Neural cell (in vitro differentiated cells): ENCODE data around the gene ZNF444. TPM values are rescaled to one million over a fixed set of nuclear protein-coding genes. Genes with fewer than 3 reads are reported as not detected.

Experiments used
- H2AFZ ChIP-seq: fragments of 200-600, 300-800 bp; sonication (generic), shearing (Covaris generic); 2 replicates; pipeline ENCODE4 v1.6.0; 2014; ENCODE audit warnings: low read depth, mild to moderate bottlenecking, antibody characterized with exemption, low read length, moderate library complexity
- H3F3A ChIP-seq: fragments of 200-600 bp; shearing (Covaris generic); 2 replicates; pipeline ENCODE4 v1.6.1; 2016; ENCODE audit warnings: mild to moderate bottlenecking, moderate library complexity, mixed read lengths, antibody characterized with exemption, low read length; ENCODE audit not compliant: insufficient read depth, poor library complexity, severe bottlenecking
- H3K27ac ChIP-seq: fragments of 200-600, 300-800 bp; sonication (generic), shearing (Covaris generic); 2 replicates; pipeline ENCODE4 v1.5.1; 2014; ENCODE audit warnings: mild to moderate bottlenecking, low read length, moderate library complexity
- H3K27me3 ChIP-seq: fragments of 300-800, 200-600 bp; sonication (generic), shearing (Covaris generic); 2 replicates; pipeline ENCODE4 v1.6.0; 2014; ENCODE audit warnings: mild to moderate bottlenecking, low read depth, low read length, moderate library complexity; ENCODE audit not compliant: insufficient read depth
- H3K36me3 ChIP-seq: fragments of 300-800, 200-600 bp; sonication (generic), shearing (Covaris generic); 2 replicates; pipeline ENCODE4 v1.5.1; 2014; ENCODE audit warnings: mild to moderate bottlenecking, antibody characterized with exemption, low read length, moderate library complexity; ENCODE audit not compliant: insufficient read depth
- H3K4me2 ChIP-seq: fragments of 300-800, 200-600 bp; sonication (generic), shearing (Covaris generic); 2 replicates; pipeline ENCODE4 v1.6.0; 2014; ENCODE audit warnings: mild to moderate bottlenecking, low read length
- H3K4me3 ChIP-seq: fragments of 300-800, 200-600 bp; sonication (generic), shearing (Covaris generic); 2 replicates; pipeline ENCODE4 v1.5.1; 2014; ENCODE audit warnings: mild to moderate bottlenecking, low read length, moderate library complexity
- H3K79me2 ChIP-seq: fragments of 200-600 bp; shearing (Covaris generic); replicated peaks from 2 replicates; pipeline ENCODE4 v1.6.0; 2014; ENCODE audit warnings: mild to moderate bottlenecking, low read length, moderate library complexity; ENCODE audit not compliant: insufficient read depth
- H3K9ac ChIP-seq: fragments of 300-800, 200-600 bp; sonication (generic), shearing (Covaris generic); 2 replicates; pipeline ENCODE4 v1.6.1; 2016; ENCODE audit warnings: mild to moderate bottlenecking, low read length, mixed read lengths
- H3K9me2 ChIP-seq: fragments of 200-600 bp; shearing (Covaris generic); 2 replicates; pipeline ENCODE4 v1.6.1; 2016; ENCODE audit warnings: mild to moderate bottlenecking, low read length, mixed read lengths; ENCODE audit not compliant: insufficient read depth
- H3K9me3 ChIP-seq: fragments of 200-600, 300-800 bp; sonication (generic), shearing (Covaris generic); 2 replicates; pipeline ENCODE4 v1.6.1; 2016; ENCODE audit warnings: mild to moderate bottlenecking, mixed run types, low read length, moderate library complexity, mixed read lengths
- H4K20me1 ChIP-seq: fragments of 200-600 bp; shearing (Covaris generic); 2 replicates; pipeline ENCODE4 v1.6.1; 2016; ENCODE audit warnings: mild to moderate bottlenecking, mixed run types; ENCODE audit not compliant: insufficient read depth
- EP300 ChIP-seq: fragments of 450-650 bp; conservative IDR thresholded peaks from 2 replicates; pipeline ENCODE4 v1.6.1; 2014; ENCODE audit warnings: antibody characterized with exemption, mild to moderate bottlenecking, moderate library complexity; ENCODE audit not compliant: poor library complexity, severe bottlenecking
- EZH2 ChIP-seq: fragments of 200-600, 300-800 bp; shearing (Covaris generic), sonication (generic); IDR thresholded peaks from 2 replicates; pipeline ENCODE4 v1.6.1; 2014; ENCODE audit warnings: antibody characterized with exemption, low read length, borderline replicate concordance, mild to moderate bottlenecking; ENCODE audit not compliant: insufficient read depth, poor library complexity, severe bottlenecking
- RAD21 ChIP-seq: fragments of 450-650 bp; conservative IDR thresholded peaks from 2 replicates; pipeline ENCODE4 v1.6.1; 2014; ENCODE audit warnings: antibody characterized with exemption, mild to moderate bottlenecking, moderate library complexity
- SMC3 ChIP-seq: fragments of 450-650 bp; conservative IDR thresholded peaks from 2 replicates; pipeline ENCODE4 v1.6.1; 2014; ENCODE audit warnings: antibody characterized with exemption, mild to moderate bottlenecking, moderate library complexity; ENCODE audit not compliant: poor library complexity
- TAF1 ChIP-seq: IDR thresholded peaks from 2 replicates; pipeline ENCODE4 v1.6.1; 2012; ENCODE audit warnings: low read depth
- polyA plus RNA-seq: library from polyadenylated mRNA; depleted of rRNA; stranded (reverse); fragments of >200 nt; gene quantifications from 2 replicates; pipeline ENCODE4 v1.2.3, GENCODE V29; 2014
- TF ChIP-seq, protein P1 (sequence below): fragments of 450-650 bp; IDR thresholded peaks from 2 replicates; pipeline ENCODE4 v1.5.1; 2014; ENCODE audit warnings: antibody characterized with exemption, mild to moderate bottlenecking, moderate library complexity; ENCODE audit not compliant: poor library complexity, severe bottlenecking
- TF ChIP-seq, protein P2 (sequence below): IDR thresholded peaks from 2 replicates; pipeline ENCODE4 v1.6.1; 2012; ENCODE audit warnings: borderline replicate concordance

ZNF444 gene
- polyA plus RNA-seq, 1 donor from 2014 or later: 45.6 TPM

DNA sequence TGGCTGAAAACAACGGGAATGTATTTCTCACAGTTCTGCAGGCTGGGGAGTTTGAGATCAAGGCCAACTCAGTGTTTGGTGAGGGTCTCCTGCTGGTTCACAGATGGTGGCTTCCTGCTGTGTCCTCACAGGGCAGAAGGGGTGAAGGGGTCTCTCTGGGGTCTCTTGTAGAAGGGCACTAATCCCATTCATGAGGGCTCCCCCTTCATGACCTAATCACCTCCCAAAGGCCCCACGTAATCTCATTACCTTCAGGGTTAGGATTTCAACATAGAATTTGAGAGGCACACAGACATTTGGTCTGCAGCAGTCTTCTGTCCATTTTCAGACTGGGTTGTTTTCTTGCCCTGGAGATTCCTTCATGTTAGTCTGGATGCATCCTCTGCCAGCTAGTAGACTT lies 11.6 kb downstream of the ZNF444 start:
- no peak overlapping the region for H3K27ac ChIP-seq
- no peak overlapping the region for H3K9ac ChIP-seq

DNA sequence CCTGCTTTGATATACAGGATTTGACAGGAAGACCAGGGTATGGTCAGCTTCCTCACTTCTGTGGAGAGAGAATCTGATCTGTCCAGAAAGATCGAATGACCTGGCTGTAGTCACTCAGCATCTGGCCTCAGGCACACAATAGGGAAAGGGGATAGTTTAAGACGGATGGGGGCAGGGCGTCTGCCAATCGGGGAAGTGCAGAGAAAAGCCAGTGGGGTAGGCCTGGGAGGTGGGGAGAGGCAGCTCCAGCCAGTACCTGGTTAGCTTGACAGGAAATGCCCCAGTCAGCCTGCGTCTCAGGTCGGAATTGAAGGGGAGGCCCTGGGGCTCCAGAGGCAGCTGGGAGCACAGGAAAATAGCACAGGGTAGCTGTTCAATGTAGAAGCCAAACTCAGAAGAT lies 12.4 kb downstream of the ZNF444 start:
- TF ChIP-seq TAF1: no peak
- no peak for TF ChIP-seq RAD21
- TF ChIP-seq, protein P1, sequence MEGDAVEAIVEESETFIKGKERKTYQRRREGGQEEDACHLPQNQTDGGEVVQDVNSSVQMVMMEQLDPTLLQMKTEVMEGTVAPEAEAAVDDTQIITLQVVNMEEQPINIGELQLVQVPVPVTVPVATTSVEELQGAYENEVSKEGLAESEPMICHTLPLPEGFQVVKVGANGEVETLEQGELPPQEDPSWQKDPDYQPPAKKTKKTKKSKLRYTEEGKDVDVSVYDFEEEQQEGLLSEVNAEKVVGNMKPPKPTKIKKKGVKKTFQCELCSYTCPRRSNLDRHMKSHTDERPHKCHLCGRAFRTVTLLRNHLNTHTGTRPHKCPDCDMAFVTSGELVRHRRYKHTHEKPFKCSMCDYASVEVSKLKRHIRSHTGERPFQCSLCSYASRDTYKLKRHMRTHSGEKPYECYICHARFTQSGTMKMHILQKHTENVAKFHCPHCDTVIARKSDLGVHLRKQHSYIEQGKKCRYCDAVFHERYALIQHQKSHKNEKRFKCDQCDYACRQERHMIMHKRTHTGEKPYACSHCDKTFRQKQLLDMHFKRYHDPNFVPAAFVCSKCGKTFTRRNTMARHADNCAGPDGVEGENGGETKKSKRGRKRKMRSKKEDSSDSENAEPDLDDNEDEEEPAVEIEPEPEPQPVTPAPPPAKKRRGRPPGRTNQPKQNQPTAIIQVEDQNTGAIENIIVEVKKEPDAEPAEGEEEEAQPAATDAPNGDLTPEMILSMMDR: no peak
- TF ChIP-seq, protein P2, sequence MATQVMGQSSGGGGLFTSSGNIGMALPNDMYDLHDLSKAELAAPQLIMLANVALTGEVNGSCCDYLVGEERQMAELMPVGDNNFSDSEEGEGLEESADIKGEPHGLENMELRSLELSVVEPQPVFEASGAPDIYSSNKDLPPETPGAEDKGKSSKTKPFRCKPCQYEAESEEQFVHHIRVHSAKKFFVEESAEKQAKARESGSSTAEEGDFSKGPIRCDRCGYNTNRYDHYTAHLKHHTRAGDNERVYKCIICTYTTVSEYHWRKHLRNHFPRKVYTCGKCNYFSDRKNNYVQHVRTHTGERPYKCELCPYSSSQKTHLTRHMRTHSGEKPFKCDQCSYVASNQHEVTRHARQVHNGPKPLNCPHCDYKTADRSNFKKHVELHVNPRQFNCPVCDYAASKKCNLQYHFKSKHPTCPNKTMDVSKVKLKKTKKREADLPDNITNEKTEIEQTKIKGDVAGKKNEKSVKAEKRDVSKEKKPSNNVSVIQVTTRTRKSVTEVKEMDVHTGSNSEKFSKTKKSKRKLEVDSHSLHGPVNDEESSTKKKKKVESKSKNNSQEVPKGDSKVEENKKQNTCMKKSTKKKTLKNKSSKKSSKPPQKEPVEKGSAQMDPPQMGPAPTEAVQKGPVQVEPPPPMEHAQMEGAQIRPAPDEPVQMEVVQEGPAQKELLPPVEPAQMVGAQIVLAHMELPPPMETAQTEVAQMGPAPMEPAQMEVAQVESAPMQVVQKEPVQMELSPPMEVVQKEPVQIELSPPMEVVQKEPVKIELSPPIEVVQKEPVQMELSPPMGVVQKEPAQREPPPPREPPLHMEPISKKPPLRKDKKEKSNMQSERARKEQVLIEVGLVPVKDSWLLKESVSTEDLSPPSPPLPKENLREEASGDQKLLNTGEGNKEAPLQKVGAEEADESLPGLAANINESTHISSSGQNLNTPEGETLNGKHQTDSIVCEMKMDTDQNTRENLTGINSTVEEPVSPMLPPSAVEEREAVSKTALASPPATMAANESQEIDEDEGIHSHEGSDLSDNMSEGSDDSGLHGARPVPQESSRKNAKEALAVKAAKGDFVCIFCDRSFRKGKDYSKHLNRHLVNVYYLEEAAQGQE: no peak
- no peak for TF ChIP-seq EZH2
- TF ChIP-seq EP300: no peak
- Histone ChIP-seq H3K36me3 (no peaks in the 10 kb centered on the region), H3K9me2 (no peaks in the 10 kb centered on the region), H3K4me3 (no peak overlapping the region), H3K4me2 (no peak overlapping the region), H3K79me2 (no peaks in the 10 kb centered on the region), H3K9me3 (no peaks in the 10 kb centered on the region), H3K27ac (no peak overlapping the region), H4K20me1 (no peaks in the 10 kb centered on the region), H3F3A (no peaks in the 10 kb centered on the region), H2AFZ (no peak overlapping the region), H3K27me3 (no peaks in the 10 kb centered on the region), H3K9ac (no peak overlapping the region)

More for the DNA sequence above, 11.6 kb downstream of the ZNF444 start:
- Histone ChIP-seq H4K20me1 (no peaks in the 10 kb centered on the region), H3K27me3 (no peaks in the 10 kb centered on the region), H3K36me3 (no peaks in the 10 kb centered on the region), H3K4me2 (no peak overlapping the region), H3F3A (no peaks in the 10 kb centered on the region), H3K79me2 (no peaks in the 10 kb centered on the region), H3K4me3 (no peak overlapping the region), H3K9me3 (no peaks in the 10 kb centered on the region), H3K9me2 (no peaks in the 10 kb centered on the region), H2AFZ (no peak overlapping the region)
- TF ChIP-seq, protein P1: no peak
- TF ChIP-seq SMC3: no peak
- TF ChIP-seq TAF1: no peak
- TF ChIP-seq, protein P2: no peak
